ENCODE data around the gene ARPIN. TPM values are rescaled to one million over a fixed set of nuclear protein-coding genes. Genes with fewer than 3 reads are reported as not detected.

Gene ARPIN
- total and polyA plus RNA-seq, 2 experiments from 2014 or later: 0.79 to 2.8 TPM

- Histone ChIP-seq H3F3A (replicated peaks; ENCODE audit: low read depth) (no peaks in the 10 kb centered on the region), H2AFZ (no peak overlapping the region), H3K4me1 (ENCODE audit: insufficient read depth) (no peaks in the 10 kb centered on the region), H4K20me1 (replicated peaks; ENCODE audit: insufficient read depth) (peaks cover 11% of the 10 kb centered on the region; the same call in 1 of the 2 replicates), H3K27ac (ENCODE audit: low read depth) (no peak overlapping the region), H3K36me3 (ENCODE audit: insufficient read depth) (no peaks in the 10 kb centered on the region), H3K27me3 (ENCODE audit: insufficient read depth) (no peaks in the 10 kb centered on the region), H3K4me2 (no peak overlapping the region), H3K79me2 (replicated peaks; ENCODE audit: insufficient read depth) (no peaks in the 10 kb centered on the region), H3K4me3 (no peak overlapping the region), H3K9me2 (ENCODE audit: insufficient read depth) (no peaks in the 10 kb centered on the region)
- Mint-ChIP-seq H3K27me3 (ENCODE audit: insufficient read depth, low read depth, poor library complexity) (peaks cover 2% of the 10 kb centered on the region), H3K4me3 (no peak overlapping the region), H3K36me3 (ENCODE audit: low read depth) (peaks cover 16% of the 10 kb centered on the region), H3K4me1 (no peaks in the 10 kb centered on the region), H3K9me3 (peaks cover 9% of the 10 kb centered on the region; the same call in 2 of the 3 replicates), H3K27ac (no peak overlapping the region)
- ATAC-seq (no peak), DNase-seq (ENCODE audit: low spot score) (no peak)
- TF ChIP-seq STAT1 (IDR thresholded peaks at IDR 0.05; ENCODE audit: unreplicated experiment): no peak
- no peak for TF ChIP-seq JUNB (IDR thresholded peaks at IDR 0.05; ENCODE audit: unreplicated experiment)
- no peak for TF ChIP-seq POLR2AphosphoS5 (IDR thresholded peaks at IDR 0.05; ENCODE audit: low read depth)
- TF ChIP-seq NANOG (IDR thresholded peaks at IDR 0.05; ENCODE audit: borderline replicate concordance): no peak
- no peak for TF ChIP-seq ZNF462 (CRISPR knock-in tag; IDR thresholded peaks at IDR 0.05)
- no peak for TF ChIP-seq CREB1 (CRISPR knock-in tag; IDR thresholded peaks at IDR 0.05; ENCODE audit: low read depth)
- no peak for TF ChIP-seq EZH2 (IDR thresholded peaks at IDR 0.05; ENCODE audit: low read depth, unreplicated experiment)
- TF ChIP-seq EZH2phosphoT487 (IDR thresholded peaks at IDR 0.05; ENCODE audit: unreplicated experiment): no peak
- TF ChIP-seq REST (IDR thresholded peaks at IDR 0.05; ENCODE audit: unreplicated experiment): no peak
- TF ChIP-seq CTCF (conservative IDR thresholded peaks at IDR 0.05; ENCODE audit: low read depth in 2 of 2): no peak
- no peak for TF ChIP-seq ZNF114 (CRISPR knock-in tag; IDR thresholded peaks at IDR 0.05)
- no peak for TF ChIP-seq ZNF331 (CRISPR knock-in tag; IDR thresholded peaks at IDR 0.05; ENCODE audit: low read depth)
- TF ChIP-seq ETS1 (IDR thresholded peaks at IDR 0.05): no peak
Observed at GRCh38 chr15:89863918-89864317, 48.8 kb downstream of the ARPIN start.
